ENCODE data around the gene CETN1. TPM values are rescaled to one million over a fixed set of nuclear protein-coding genes. Genes with fewer than 3 reads are reported as not detected.

The CETN1 gene
- total RNA-seq: not detected

DNA sequence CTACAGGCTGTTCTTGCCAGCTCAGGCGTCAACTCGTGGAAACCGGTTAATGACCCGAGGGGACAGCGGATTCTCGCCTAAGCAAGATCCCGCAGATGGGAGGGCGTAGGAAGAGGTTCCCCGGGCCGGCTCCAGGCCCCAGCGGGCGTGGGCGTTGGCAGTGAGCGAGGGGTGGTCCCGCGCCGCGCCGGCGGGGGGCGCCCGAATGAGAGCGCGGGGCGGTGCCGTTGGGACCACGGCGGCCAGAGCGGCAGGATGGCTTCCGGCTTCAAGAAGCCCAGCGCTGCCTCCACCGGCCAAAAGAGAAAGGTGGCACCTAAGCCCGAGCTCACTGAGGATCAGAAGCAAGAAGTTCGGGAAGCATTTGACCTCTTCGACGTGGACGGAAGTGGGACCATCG is at the start of gene CETN1:
TSS of gene CETN1 (plus strand) at position 227 of the 400 bp plus-strand sequence. CDS start at position 256, 29 bp downstream.
- no peaks in the 10 kb centered on the region for H3K27me3 ChIP-seq
- no peak for TF ChIP-seq POLR2AphosphoS5 (IDR thresholded peaks at IDR 0.05)
- no peak for TF ChIP-seq POLR2A (IDR thresholded peaks at IDR 0.05)
- TF ChIP-seq, protein P1, sequence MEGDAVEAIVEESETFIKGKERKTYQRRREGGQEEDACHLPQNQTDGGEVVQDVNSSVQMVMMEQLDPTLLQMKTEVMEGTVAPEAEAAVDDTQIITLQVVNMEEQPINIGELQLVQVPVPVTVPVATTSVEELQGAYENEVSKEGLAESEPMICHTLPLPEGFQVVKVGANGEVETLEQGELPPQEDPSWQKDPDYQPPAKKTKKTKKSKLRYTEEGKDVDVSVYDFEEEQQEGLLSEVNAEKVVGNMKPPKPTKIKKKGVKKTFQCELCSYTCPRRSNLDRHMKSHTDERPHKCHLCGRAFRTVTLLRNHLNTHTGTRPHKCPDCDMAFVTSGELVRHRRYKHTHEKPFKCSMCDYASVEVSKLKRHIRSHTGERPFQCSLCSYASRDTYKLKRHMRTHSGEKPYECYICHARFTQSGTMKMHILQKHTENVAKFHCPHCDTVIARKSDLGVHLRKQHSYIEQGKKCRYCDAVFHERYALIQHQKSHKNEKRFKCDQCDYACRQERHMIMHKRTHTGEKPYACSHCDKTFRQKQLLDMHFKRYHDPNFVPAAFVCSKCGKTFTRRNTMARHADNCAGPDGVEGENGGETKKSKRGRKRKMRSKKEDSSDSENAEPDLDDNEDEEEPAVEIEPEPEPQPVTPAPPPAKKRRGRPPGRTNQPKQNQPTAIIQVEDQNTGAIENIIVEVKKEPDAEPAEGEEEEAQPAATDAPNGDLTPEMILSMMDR (IDR thresholded peaks at IDR 0.05): no peak

DNA sequence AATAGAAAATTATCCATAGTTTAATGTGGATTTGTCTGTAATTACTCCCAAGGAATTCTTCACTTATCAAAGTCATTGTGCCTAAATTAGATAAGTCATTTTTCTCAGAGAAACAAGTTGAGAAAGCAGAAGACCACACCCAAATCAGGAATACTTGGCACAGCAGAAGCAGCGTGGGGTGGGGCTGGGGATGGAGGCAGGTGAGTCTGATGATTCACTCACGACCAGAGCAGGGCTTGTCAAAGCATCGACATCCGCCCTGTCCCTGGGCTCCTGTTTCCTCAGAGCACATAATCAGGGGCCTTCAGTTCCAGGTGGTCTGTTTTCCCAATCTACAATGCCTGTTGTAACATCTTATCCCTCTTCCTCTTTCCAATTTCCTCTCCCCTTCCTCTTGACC is 48.2 kb upstream of the CETN1 start:
- Histone ChIP-seq H3K27me3 (no peaks in the 10 kb centered on the region), H3K36me3 (no peaks in the 10 kb centered on the region), H3K9me3 (no peaks in the 10 kb centered on the region), H3K4me1 (no peaks in the 10 kb centered on the region), H3K4me3 (no peak overlapping the region), H3K27ac (no peak overlapping the region)
- intact Hi-C loops (cut with DNase I; ENCODE audit: low total_unique reads): no loop called here
- no peak for DNase-seq (ENCODE audit: low spot score in 2 of 2)
- TF ChIP-seq, protein P1 (IDR thresholded peaks at IDR 0.05): no peak
- no peak for TF ChIP-seq POLR2AphosphoS5 (IDR thresholded peaks at IDR 0.05)

More for the DNA sequence above, at the start of gene CETN1:
- DNase-seq (ENCODE audit: low spot score in 2 of 2): no peak
- Histone ChIP-seq H3K4me3 (no peak within 1 kb of the TSS), H3K4me1 (no peaks in the 10 kb centered on the region), H3K27ac (no peak within 1 kb of the TSS), H3K36me3 (no peaks in the 10 kb centered on the region), H3K9me3 (peaks cover 5 to 8% of the 10 kb centered on the region in 2 donors)
- intact Hi-C loops (cut with DNase I; ENCODE audit: low total_unique reads): no loop called here

GRCh38 chr18:532632-533031 is 47.5 kb upstream of the CETN1 start:
- no peak for DNase-seq (ENCODE audit: low spot score in 2 of 2)
- TF ChIP-seq POLR2AphosphoS5 (IDR thresholded peaks at IDR 0.05): no peak
- TF ChIP-seq, protein P1 (IDR thresholded peaks at IDR 0.05): no peak
- TF ChIP-seq POLR2A (IDR thresholded peaks at IDR 0.05): no peak
- Histone ChIP-seq H3K27me3 (no peaks in the 10 kb centered on the region), H3K36me3 (no peaks in the 10 kb centered on the region), H3K27ac (no peak overlapping the region), H3K4me1 (no peaks in the 10 kb centered on the region), H3K4me3 (no peak overlapping the region), H3K9me3 (no peaks in the 10 kb centered on the region)
- intact Hi-C loops (cut with DNase I; ENCODE audit: low total_unique reads): no loop called here

- H3K9me3 ChIP-seq: no peaks in the 10 kb centered on the region
- H3K4me3 ChIP-seq: no peak overlapping the region
- DNase-seq (ENCODE audit: low spot score in 2 of 2): no peak
- H3K27ac ChIP-seq: no peak overlapping the region
- H3K27me3 ChIP-seq: no peaks in the 10 kb centered on the region
- H3K4me1 ChIP-seq: no peaks in the 10 kb centered on the region
- H3K36me3 ChIP-seq: no peaks in the 10 kb centered on the region
- no peak for TF ChIP-seq POLR2A (IDR thresholded peaks at IDR 0.05)
- TF ChIP-seq, protein P1 (IDR thresholded peaks at IDR 0.05): no peak
- TF ChIP-seq POLR2AphosphoS5 (IDR thresholded peaks at IDR 0.05): no peak
- intact Hi-C loops (cut with DNase I; ENCODE audit: low total_unique reads): no loop called here
These were observed 46.1 kb upstream of the CETN1 start for GRCh38 chr18:533995-534601.

DNA sequence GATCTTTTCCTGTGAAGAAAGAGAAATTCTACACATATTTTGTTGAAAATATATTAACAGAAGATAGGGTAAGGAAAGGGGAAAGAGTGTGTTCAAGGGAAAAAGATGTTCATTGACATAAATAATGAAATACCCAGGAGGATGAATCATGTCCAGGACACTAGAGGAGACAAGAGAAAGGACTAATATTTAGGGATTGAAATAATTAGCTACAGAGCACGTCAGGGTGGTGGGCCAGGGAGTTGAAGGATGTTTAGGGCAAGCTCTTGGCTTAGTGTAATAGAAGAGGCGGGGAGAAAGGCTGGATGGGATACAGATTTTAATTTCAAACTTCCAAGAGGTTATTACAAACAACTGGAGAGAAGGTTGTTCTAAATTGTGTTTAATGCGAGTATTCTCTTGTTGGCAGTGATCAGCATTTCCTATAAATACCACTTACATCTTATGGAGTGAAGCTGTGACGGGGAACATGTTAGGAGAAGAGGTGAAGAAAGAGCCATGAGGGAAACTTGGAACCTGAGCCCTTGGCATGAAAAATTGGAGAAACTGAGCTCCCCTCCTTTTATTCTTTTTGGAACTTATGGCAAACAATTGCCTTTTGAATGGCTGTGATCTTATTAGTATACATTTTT is 36.6 kb upstream of the CETN1 start:
- no peak overlapping the region for H3K4me3 ChIP-seq
- H3K4me1 ChIP-seq: no peaks in the 10 kb centered on the region
- TF ChIP-seq, protein P1 (IDR thresholded peaks at IDR 0.05): no peak
- TF ChIP-seq POLR2AphosphoS5 (IDR thresholded peaks at IDR 0.05): no peak
- TF ChIP-seq POLR2A (IDR thresholded peaks at IDR 0.05): no peak
- no peak overlapping the region for H3K27ac ChIP-seq
- H3K27me3 ChIP-seq: no peaks in the 10 kb centered on the region
- no peaks in the 10 kb centered on the region for H3K36me3 ChIP-seq
- H3K9me3 ChIP-seq: no peaks in the 10 kb centered on the region
- no peak for DNase-seq (ENCODE audit: low spot score in 2 of 2)
- intact Hi-C loops (cut with DNase I; ENCODE audit: low total_unique reads): no loop called here

All from breast epithelium (tissue), 4 donors.